GM21529 (cell line): ENCODE results near the gene TNFAIP3.

Experiments
- ATAC-seq: cut with Tn5 transposase; IDR thresholded peaks from one replicate; pipeline ENCODE4 v1.9.1; 2021; ENCODE audit not compliant: unreplicated experiment

The TNFAIP3 gene

DNA sequence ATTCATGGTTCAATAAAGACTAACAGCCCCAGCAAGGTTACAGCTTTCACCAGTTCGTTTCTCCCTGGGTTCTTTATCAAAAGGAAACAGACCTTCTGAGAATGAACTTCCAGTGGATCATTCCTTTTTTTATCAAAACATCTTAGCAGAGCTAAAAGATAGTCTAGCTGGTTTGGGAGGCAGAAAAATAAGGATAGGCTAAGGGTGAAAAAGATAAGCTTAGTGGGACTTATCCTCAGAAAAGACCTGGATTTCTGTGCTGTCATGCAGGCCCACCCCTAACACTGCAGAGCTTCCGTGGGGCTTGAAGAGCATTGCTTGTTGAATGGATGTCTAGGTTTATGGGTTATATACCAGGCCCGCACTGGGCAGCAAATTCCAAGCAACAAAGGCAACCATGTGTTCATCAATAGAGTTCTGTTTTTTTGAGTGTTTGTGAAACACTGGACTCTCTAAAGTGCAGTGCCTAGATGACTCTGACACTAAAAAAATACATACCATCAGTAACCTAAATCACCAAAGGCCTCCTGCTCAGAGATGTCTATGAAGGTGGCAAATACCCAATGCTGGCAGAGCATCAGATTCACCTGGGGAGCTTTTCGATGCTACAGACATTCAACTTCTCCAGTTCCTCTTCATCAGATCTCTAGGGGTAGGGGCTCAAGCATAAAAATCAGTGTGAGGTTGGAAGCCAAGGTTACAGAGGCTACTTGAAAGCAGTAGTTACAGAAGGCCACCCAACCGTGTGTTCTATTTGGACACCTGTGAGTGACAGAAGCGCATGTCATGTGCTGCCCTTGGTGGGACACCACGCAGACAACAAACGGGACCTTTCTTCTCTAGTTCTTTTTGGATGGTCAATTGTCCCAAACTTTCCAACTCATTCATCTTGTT, 53.0 kb downstream of the TNFAIP3 start:
- ATAC-seq = peak; percentile 40

DNA sequence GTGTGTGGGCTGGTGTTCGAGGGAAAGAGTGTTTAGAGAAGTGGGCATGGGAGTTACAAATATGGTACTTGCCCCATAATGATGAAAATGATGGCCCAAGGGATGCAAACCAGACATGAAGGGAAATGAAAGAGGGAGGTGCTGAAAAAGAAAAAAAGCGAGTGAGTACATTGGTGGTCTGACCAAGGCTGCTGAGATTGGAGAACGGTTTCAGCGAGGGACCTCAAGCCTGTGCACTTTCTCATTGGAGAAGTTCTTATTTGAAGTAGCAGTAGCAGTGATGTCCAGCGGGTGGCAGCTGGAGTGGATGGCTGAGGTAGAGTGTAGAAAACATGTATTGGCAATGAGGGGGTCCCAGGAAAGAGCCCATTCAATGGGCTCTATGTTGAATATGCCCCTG, 54.8 kb downstream of the TNFAIP3 start:
- ATAC-seq = peak; percentile 43

DNA sequence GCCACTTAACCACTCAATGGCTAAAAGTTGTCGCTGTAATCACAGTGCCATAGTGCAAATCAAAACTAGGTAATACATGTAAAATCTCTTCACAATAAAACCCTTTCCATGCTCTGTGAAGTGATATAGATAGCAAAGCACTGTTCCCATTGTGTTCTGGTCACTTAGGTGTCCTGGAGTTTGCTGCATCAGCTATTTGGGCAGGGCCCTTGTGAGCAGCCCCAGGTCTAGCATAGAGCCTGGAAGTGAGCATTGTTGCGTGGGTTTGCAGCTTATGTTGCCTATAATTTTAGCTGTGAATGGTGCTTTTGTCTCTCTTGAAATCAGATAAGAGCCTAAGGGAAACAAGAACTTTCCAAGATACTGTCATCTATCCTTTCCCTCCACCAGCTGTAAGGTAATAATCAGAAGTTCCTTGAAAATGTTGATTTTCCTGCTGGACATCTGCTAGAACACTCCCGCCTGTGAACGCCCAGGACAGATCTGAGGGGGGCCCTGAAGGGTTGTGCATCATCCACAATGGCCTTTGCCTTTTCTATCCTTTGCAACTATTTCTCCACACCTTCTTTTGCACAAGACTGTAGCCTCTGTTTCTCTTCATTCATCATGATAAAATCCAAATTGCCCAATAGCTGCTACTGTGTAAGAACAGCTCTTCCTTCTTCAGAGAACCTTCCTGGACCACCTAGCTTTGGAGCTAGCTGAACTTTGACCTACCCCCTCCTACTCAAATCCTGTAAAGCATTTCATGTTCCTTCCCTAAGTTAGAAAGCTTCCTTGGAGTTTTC, 57.0 kb downstream of the TNFAIP3 start:
- no peak for ATAC-seq

DNA sequence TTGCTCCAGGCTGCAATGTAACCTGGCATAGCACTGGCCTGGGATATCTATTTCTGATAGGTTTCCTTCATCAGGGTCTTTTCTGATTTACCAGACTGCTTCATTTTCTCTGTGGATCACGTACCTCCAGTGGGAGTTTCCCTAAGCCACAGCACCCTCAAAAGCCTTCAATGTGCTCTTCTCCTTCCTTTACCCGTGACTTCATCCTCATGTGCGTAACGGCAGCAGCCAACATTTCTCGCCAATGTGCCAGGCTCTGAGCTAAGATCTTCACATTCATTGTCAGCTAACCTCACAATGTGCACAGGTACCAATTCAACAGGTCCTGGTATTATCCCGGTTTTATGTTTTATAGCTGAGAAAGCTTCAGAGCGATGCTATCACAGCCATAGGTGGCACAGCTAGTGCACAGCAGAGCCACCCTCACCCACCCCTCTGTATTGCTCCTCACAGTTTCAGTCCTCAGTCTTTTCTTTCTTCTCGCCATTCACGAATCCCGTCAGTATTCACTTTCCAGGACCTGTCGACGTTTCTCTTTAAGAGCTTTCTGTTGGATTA, 58.2 kb downstream of the TNFAIP3 start:
- ATAC-seq = no peak

DNA sequence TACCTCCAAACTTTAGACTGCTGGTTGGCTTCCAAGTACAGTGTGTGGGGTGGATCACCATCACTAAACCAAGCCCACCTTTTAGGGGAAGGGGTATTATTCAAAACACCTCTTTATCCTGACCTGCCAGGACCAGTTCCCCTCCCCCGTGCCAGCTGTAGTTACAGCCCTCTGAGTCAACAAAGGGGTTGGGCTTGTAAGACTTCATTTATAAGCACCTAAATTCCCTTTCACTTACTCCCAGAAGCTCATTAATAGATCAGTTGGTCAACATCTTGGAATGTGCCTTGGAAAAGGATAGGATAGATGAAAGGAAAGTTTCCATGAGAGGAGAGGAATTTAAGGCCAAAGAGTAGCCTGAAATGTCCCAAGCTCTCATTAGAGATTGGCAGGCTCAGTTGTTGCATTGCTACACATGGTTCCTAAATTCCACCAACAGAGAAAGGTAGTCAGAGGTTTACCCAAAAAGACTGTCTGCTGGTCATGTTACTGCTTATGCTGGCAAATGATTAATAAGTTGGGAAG, 59.2 kb downstream of the TNFAIP3 start:
- no peak for ATAC-seq

DNA sequence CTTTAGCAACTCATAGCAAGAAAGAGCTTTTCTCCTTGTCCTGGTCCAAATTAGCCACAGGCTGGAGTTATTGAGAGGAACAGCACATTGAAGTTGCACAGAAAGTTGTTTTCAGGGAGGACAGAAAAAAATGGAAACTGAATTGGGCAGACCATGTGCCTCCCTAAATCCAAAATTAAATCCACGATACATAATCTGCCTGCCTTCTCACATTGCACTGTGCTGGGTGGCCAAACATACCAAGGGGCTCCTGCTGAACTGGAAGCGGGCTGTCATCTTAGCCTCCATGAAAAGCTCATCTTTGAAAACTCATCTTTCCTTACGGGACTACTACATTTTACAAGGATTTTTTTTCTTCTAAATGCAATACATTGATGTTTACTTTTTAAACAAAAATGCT, 59.9 kb downstream of the TNFAIP3 start:
- ATAC-seq = no peak

DNA sequence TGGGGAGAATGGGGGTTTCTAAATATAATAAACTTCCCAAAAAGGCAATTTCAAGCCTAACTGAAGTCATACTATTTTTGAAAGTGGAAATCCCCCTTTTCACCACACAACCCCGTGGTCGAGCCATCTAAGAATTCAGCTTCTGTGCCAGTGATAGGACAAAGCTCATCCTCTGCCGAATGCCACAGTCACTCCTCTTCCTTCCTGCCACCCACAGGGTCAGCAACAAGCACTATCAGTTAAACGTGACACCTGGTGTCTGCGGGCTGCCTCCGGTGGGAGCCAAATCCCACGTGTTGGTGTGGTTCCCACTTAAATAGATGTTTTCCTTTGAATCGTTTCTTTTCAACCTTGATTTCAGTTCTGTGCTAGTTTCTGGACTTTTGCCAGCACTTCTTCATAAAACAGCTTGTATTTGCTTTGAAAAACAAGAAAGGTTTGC, 60.7 kb downstream of the TNFAIP3 start:
- ATAC-seq = peak; percentile 91

DNA sequence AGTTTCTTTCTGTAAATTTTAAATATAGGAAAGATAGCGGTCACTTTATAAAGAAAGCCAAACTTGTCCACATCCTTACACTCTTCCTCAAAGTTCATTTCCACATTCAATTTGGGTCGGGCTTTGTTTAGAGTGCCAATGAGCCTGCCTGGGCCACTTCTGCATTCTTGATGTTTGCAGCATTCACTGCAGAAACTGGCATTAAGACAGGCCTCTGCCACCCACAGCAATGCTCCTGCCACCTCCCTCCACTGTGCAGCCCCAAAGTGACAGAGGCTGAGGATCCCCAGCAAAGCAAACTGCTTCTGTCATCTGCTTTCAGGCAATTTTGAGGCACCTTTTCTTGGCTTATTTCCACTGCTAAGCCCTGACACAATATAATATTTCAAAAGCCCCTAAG, 61.2 kb downstream of the TNFAIP3 start:
- peak; percentile 18 for ATAC-seq

DNA sequence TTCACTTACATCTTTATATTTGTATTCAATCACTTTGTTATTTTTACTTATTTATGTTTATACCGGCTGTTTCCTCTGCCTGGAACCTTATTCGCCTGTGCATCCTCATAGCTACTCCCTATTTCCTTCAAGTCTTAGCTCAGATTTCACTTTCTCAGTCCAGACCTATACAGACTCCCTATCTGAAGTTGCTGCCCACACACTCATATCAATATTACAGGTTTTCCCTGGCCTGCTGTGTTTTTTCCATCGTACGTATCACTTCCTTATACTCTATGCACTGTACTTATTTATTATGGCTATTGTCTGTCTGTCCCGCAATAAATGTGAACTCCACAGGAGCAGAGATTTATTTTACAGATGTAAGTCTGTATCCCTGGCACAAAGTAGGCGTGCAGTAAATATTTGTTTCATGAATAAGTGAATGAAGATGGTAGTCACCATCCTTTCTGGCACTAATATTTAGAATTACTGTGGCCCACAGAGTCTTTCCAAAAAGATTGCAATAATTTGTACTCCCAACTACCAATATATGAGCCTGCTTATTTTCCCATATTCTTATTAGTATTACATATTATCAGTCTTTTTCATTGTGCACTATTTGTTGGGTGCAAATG, 64.9 kb downstream of the TNFAIP3 start:
- ATAC-seq = no peak
